GM18858 (cell line): ENCODE measurements around the gene DRGX.

Experiments
- ATAC-seq: cut with Tn5 transposase; IDR thresholded peaks from one replicate; pipeline ENCODE4 v1.9.1; 2021; ENCODE audit not compliant: unreplicated experiment

The DRGX gene

DNA sequence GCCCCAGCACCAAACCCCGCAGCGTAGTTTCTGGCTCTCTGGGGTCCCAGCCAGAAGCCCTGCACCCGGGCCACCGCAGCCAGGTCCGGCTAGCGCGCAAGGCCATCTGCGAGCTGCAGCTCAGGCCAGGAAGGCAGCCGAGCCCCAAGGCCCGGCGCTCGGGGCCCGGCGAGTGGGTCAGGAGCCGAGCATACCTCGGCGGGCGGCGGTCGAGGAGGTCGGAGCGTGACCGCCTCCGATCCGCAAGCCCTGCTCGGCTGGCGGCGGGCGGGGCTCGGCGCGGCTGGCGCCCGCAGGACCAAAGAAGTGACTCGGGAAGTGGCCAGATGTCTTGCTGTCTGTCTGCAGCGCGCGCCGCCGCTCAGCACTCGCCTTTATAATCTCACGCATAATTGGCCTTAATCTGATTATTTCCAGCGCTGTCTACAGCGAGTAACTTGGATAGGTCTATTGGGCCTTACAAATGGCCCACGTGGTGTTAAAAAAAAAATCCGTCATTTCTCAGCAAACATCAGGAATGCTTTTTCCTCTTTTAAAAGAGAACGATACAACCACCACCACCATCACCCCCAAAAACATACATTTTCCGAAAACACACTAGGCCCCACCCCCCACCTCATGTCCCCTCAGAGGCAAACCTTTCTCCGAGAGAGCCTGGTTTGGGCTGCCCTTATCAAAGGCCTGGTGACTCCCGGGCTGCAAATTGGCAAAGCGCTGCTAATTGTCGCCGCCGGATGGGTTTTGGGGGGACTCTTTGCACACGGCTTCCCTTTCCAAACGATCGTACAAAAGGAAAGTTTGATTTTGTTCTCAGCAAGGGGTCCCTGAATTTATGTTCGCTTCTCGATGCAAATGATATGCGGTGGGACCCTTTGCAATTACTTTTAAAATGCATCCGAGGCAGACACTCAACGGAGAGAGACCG, at the start of gene DRGX:
TSS of gene DRGX (minus strand) at position 349 of the 925 bp plus-strand sequence. CDS start 649 bp downstream, outside the sequence.
- ATAC-seq, result no peak

DNA sequence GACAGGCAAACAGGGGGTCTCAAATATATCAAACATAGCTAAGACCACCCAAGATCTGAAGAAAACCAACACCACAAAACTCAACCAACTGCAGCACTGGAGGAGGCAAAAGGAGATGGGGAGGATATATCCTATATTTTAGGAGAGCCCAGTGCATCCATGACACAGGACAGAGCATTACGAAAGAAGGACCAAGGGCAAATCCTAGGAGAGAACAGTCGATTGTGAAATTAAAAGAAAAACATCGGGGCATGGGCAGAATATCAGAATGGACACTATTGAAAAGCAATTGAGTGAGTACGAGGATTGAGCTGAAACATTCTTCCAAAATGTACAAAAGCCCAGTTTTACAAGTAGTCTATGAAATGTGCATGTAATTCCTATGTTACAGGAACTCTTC, 48.5 kb upstream of the DRGX start:
- ATAC-seq, result no peak

- ATAC-seq, result no peak
These were observed 47.0 kb upstream of the DRGX start for GRCh38 chr10:49442863-49443262.

DNA sequence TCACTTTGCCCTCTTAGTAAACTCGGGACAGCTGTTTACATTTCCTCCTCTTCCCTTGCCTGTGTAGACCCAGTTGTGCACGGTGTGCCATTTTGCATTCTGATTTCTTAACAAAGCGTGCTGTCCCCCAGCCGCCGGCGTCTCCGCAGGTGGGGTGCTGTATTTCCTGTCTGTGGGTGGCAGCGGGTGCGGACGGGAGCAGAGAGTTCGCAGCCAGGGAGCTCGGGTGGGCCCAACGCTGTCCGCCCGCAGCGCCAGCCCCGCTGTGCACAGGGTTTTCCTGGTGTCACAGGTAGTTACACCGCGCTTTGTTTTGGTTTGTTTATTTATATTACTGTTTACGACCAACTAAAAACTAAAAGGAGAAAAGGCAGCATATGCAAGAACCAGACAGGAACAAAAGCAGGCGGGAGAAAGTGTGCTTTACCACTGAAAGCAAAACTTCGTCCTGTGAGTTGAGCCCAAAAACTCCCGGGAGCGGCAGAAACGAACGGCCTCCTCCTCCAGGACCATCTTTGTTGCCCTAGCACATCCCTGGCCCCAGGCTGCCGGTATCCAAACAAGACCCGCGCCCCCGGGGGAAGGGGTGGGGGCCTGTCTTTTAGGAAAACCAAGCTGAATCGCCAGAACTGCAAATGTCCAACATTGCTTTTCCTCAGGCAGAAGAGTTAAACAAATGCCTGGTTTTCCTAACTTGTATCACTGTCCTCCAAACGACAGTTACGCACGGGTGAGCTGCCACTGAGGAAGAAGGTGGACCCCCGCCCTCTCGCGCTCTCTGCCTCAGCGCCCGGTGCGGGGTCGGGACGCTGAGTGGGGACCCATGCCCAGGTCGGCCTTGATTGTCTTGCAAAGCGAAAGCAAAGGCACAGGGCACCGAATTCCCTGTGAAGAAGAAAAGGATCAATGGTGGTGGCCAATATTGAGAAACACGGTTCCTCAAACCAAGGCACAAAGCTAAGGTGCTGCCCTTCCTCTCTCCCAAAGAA, 45.9 kb upstream of the DRGX start:
- ATAC-seq, result no peak

GRCh38 chr10:49435225-49435624, 39.3 kb upstream of the DRGX start:
- ATAC-seq, result no peak

GRCh38 chr10:49433069-49433468, 37.2 kb upstream of the DRGX start:
- no peak for ATAC-seq

- ATAC-seq, result no peak
These were observed 35.5 kb upstream of the DRGX start for GRCh38 chr10:49431426-49431825.

- no peak for ATAC-seq
These were observed 33.6 kb upstream of the DRGX start for GRCh38 chr10:49429458-49429857.

DNA sequence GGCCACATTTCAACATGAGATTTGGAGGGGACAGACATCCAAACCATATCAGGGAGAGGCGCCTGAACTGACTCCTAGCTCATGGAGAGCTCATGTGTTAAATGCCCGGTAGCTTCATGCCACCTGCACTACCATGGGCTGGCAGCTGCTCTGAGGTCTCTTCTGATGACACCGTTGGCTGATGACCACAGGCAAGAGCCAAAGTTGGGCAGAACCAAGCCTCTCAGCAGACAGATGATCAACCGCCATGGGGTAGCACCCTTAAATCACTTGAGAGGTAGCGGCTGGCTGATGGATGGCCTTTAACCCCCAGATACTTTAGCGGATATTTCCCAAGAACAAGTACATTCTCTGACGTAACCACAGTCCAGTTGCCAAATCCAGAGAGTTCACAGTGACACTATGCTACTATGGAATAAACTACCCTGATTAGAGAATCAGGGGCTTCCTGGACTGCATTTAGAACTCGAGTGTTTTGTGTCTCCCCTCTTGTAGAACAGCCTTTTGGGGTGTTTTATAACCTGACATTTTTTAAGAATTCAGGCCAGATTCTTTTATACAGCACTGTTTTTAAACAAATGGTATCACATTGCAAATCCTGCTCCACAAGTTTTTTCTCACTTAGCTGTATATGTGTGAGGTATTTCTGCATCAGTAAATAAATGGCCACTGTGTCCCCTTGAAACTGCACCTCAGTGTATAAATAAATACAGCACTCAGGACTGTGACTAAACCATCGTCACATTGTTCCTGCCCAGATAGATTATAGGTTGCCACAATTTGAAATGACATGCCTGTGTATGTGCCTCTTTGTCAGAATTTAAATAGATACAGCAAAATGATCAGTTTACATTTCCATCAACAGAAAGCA, 30.8 kb upstream of the DRGX start:
- no peak for ATAC-seq

GRCh38 chr10:49419005-49419404, 23.1 kb upstream of the DRGX start:
- no peak for ATAC-seq

DNA sequence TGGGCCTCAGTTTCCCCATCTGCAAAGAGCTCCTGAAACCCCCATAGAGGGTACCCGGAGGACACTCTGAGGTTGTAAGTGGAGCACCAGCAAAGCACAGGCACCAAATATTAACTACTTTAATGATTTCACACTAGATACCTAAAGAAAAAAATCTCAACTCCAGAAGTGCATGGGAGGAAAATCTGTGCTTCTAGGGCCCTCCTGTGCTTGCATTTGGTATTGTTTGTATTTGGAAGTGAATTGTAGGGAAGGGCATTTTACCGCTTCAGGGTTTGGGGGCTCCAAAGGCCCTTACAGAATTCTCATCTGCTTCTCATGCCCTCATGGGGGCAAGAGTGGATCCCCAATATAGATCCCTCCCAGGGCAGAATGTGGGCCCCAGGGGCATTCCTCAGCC, 22.4 kb upstream of the DRGX start:
- no peak for ATAC-seq

GRCh38 chr10:49418053-49418326, 22.1 kb upstream of the DRGX start:
- ATAC-seq, result no peak

GRCh38 chr10:49417311-49418052, 21.6 kb upstream of the DRGX start:
- no peak for ATAC-seq

GRCh38 chr10:49415846-49416245, 20.0 kb upstream of the DRGX start:
- no peak for ATAC-seq

- no peak for ATAC-seq
These were observed 19.2 kb upstream of the DRGX start for GRCh38 chr10:49415109-49415508.

DNA sequence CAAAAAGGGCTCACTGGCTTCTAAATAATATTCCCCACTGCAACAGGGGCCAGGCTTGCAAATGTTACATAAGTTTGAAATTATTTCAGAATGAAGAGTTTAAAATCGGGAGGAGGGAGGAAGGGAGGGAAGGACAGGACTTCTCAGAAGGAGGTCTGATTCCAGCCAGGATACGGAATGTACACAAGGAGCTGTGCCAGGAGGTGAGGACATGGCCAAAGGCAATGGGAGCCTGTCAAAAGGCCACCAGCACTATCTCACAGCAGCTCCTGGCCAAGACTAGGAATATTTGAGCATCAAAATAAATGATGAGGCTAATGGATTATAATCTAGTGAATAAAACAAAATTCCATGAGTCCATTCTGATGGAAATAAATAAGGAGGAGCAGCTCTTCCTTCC, 18.6 kb upstream of the DRGX start:
- no peak for ATAC-seq

- ATAC-seq, result no peak
These were observed 16.7 kb upstream of the DRGX start for GRCh38 chr10:49412571-49412970.

DNA sequence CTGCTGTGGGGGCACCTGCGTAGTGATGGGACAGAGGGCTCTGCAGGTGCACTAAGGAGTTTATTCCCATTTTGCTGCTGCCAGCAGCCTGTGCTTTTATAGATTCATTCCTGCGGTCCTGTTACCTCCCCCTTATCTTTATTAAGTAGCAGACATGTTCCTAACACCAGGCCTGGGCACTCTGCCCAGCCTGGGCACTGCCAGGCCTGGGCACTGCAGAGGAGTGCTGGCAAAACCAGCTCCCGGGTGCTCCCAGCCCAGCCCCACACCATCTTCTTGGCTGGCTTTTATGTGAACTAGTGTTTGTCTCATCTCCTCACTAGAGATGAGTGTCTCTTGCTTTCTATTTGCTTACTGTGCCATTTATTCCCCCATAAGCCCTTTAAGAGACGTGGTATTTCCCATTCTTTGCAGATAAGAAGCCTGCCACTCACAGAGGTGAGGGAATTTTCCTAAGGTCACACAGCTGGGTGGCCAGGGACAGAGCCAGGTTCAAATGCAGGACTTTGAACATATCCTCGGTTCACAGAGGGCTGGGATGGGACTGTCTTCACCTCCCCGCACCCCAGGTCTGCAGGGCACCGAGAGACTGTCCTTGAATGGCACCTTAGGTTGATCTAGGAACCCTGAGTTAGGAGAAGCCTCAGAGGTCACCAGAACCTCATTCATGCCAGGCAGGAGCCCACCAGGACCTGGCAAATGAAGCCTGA, 14.6 kb upstream of the DRGX start:
- no peak for ATAC-seq

GRCh38 chr10:49409755-49410154, 13.9 kb upstream of the DRGX start:
- ATAC-seq, result no peak
